ENCODE data around the gene IL21R. TPM values are rescaled to one million over a fixed set of nuclear protein-coding genes. Genes with fewer than 3 reads are reported as not detected.

The IL21R gene
- total and polyA plus RNA-seq, 2 donors (not counting 3 experiments of a cell fraction or from before 2014, with no cell fraction given), result 0.03 TPM; not detected in 1

DNA sequence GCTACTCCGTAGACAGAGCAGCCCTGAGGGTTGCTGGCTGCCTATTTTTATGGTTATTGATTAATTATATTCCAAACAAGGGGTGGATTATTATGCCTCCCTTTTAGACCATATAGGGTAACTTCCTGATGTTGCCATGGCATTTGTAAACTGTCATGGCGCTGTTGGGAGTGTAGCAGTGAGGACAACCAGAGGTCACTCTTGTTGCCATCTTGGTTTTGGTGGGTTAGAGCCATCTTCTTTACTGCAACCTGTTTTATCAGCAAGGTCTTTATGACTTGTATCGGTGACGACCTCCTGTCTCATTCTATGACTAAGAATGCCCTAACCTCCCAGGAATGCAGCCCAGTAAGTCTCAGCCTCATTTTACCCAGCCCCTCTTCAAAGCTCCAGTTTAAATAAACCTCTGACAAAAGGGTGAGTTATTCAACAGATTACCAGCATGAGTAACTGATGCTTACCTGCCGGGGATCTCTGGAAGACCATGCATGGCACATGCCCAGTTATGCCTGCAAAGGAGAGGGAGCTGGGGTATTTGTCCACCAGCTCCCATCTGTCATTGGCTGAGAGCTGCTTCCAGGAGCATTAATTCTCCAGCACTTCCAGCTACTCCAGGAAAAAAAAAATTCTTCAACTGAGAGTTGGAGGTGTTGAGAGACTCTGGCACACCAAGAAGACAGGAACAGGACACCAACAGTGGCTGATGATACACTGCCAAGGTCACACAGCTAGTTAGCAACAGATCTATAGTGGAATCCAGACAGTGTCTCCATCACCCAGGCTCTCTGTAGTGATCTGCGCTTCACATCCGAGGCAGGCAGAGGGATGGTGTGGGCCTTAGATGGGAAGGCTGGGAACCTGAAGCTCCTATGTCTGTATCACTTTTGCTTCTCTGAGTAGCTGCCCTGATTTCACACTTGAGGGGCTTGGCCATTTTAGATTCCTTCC lies 36.6 kb upstream of the IL21R start:
- H3K9ac ChIP-seq (replicated peaks; ENCODE audit: extremely low read depth, insufficient read depth, low read length), result no peak overlapping the region
- peak; percentile 58 for FAIRE-seq
- dilution Hi-C loops (cut with MboI; ENCODE audit: extremely low pct_ligation_motif_present, low sequenced_read_pairs) (no loop called here), intact Hi-C loops (cut with micrococcal nuclease) (loop anchor here (5.0 kb wide), 1 partner anchor 33 kb away; no protein-coding TSS in a partner anchor)
- no peaks in the 10 kb centered on the region for H3K9me3 ChIP-seq (replicated peaks; ENCODE audit: control insufficient read depth, insufficient read depth, low read length)
- no peaks in the 10 kb centered on the region for H4K20me1 ChIP-seq (replicated peaks; ENCODE audit: control insufficient read depth, extremely low read depth, insufficient read depth, low read length)
- H3K9me1 ChIP-seq (replicated peaks; ENCODE audit: control insufficient read depth, extremely low read depth, insufficient read depth, low read length), result no peaks in the 10 kb centered on the region
- H3K4me1 ChIP-seq (ENCODE audit: control insufficient read depth, extremely low read depth, insufficient read depth, low read length), result peaks cover 19% of the 10 kb centered on the region
- BruUV-seq (replicated peaks), result no TSS peak
- no peaks in the 10 kb centered on the region for H3K27me3 ChIP-seq (ENCODE audit: control insufficient read depth in 2 of 2, insufficient read depth in 2 of 2, low read length in 2 of 2)
- POLR2A ChIA-PET, result interaction anchor here (0.7 to 0.8 kb wide), 2 partner anchors 124 to 184 kb away, joined by 3 read pairs; partner anchors contain the start of gene GTF3C1
- peaks cover 6 to 25% of the 10 kb centered on the region in 2 experiments for H3K36me3 ChIP-seq (ENCODE audit: control insufficient read depth in 2 of 2, extremely low read depth in 1 of 2, insufficient read depth in 2 of 2, low read length in 2 of 2)
- H3K79me2 ChIP-seq (ENCODE audit: control insufficient read depth, insufficient read depth, low read length), result no peaks in the 10 kb centered on the region
- DNase-seq (ENCODE audit: low read depth, low spot score), result peak; percentile 40
- no peak overlapping the region for H3K4me3 ChIP-seq (replicated peaks in 1 of 3; ENCODE audit: insufficient read depth in 1 of 3, low read depth in 1 of 3, low read length in 3 of 3)
- TF ChIP-seq FOS (IDR thresholded peaks at IDR 0.05; ENCODE audit: borderline replicate concordance, insufficient read depth, low read length) (no peak), JUN (IDR thresholded peaks at IDR 0.05; ENCODE audit: borderline replicate concordance, insufficient read depth, insufficient read length, low read depth) (no peak), POLR2A (IDR thresholded peaks at IDR 0.05; ENCODE audit: low read depth, low read length) (peak; percentile 50)
- TF ChIP-seq, protein P1, sequence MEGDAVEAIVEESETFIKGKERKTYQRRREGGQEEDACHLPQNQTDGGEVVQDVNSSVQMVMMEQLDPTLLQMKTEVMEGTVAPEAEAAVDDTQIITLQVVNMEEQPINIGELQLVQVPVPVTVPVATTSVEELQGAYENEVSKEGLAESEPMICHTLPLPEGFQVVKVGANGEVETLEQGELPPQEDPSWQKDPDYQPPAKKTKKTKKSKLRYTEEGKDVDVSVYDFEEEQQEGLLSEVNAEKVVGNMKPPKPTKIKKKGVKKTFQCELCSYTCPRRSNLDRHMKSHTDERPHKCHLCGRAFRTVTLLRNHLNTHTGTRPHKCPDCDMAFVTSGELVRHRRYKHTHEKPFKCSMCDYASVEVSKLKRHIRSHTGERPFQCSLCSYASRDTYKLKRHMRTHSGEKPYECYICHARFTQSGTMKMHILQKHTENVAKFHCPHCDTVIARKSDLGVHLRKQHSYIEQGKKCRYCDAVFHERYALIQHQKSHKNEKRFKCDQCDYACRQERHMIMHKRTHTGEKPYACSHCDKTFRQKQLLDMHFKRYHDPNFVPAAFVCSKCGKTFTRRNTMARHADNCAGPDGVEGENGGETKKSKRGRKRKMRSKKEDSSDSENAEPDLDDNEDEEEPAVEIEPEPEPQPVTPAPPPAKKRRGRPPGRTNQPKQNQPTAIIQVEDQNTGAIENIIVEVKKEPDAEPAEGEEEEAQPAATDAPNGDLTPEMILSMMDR (IDR thresholded peaks at IDR 0.05; ENCODE audit: extremely low read depth in 1 of 2, insufficient read depth in 1 of 2, low read depth in 1 of 2, low read length in 2 of 2), result no peak
- TF ChIP-seq, protein P2, sequence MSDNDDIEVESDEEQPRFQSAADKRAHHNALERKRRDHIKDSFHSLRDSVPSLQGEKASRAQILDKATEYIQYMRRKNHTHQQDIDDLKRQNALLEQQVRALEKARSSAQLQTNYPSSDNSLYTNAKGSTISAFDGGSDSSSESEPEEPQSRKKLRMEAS (IDR thresholded peaks at IDR 0.05; ENCODE audit: insufficient read depth, insufficient read length), result no peak
- H2AFZ ChIP-seq (ENCODE audit: low read depth, low read length), result no peak overlapping the region
- H3K4me2 ChIP-seq (ENCODE audit: insufficient read depth, low read length), result no peak overlapping the region
- peak overlapping the region; percentile 23 for H3K27ac ChIP-seq (ENCODE audit: insufficient read depth, low read depth, low read length)
- CTCF ChIA-PET, result interaction anchor here (0.6 to 5.7 kb wide), 14 partner anchors 9 to 338 kb away, joined by 3 to 299 read pairs (median 4); no protein-coding TSS in a partner anchor
